Measurements from ENCODE around the gene CNNM1. TPM values are rescaled to one million over a fixed set of nuclear protein-coding genes. Genes with fewer than 3 reads are reported as not detected.

CNNM1 gene
- total RNA-seq, 1 experiment from 2014 or later, result not detected

GRCh38 chr10:99345350-99345749, 16.2 kb downstream of the CNNM1 start:
- Histone ChIP-seq H3K27me3 (replicated peaks; ENCODE audit: control insufficient read depth, insufficient read depth, low read length) (no peaks in the 10 kb centered on the region), H3K9me3 (no peaks in the 10 kb centered on the region), H3K4me1 (no peaks in the 10 kb centered on the region), H3K4me3 (ENCODE audit: low read depth, low read length) (no peak overlapping the region), H3K36me3 (ENCODE audit: control insufficient read depth, insufficient read depth, low read length) (no peaks in the 10 kb centered on the region)
- Mint-ChIP-seq H3K4me1 (ENCODE audit: low read depth, unreplicated experiment) (peaks cover 21% of the 10 kb centered on the region), H3K36me3 (ENCODE audit: insufficient read depth, unreplicated experiment) (no peaks in the 10 kb centered on the region), H3K4me3 (ENCODE audit: unreplicated experiment) (no peak overlapping the region), H3K27me3 (ENCODE audit: insufficient read depth, unreplicated experiment) (no peaks in the 10 kb centered on the region), H3K9me3 (ENCODE audit: unreplicated experiment) (peaks cover 5% of the 10 kb centered on the region), H3K27ac (ENCODE audit: unreplicated experiment) (no peak overlapping the region)
- DNase-seq, result no peak
- ChIA-PET POLR2A (no interaction called here), CTCF (no interaction called here)
- BruUV-seq (replicated peaks), result no TSS peak
- intact Hi-C loops (cut with micrococcal nuclease; ENCODE audit: unreplicated experiment), result no loop called here
- TF ChIP-seq, protein P1, sequence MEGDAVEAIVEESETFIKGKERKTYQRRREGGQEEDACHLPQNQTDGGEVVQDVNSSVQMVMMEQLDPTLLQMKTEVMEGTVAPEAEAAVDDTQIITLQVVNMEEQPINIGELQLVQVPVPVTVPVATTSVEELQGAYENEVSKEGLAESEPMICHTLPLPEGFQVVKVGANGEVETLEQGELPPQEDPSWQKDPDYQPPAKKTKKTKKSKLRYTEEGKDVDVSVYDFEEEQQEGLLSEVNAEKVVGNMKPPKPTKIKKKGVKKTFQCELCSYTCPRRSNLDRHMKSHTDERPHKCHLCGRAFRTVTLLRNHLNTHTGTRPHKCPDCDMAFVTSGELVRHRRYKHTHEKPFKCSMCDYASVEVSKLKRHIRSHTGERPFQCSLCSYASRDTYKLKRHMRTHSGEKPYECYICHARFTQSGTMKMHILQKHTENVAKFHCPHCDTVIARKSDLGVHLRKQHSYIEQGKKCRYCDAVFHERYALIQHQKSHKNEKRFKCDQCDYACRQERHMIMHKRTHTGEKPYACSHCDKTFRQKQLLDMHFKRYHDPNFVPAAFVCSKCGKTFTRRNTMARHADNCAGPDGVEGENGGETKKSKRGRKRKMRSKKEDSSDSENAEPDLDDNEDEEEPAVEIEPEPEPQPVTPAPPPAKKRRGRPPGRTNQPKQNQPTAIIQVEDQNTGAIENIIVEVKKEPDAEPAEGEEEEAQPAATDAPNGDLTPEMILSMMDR (IDR thresholded peaks at IDR 0.05; ENCODE audit: insufficient read depth in 1 of 2, low read depth in 1 of 2, low read length in 1 of 2, severe bottlenecking in 1 of 2, unreplicated experiment in 1 of 2), result no peak

GRCh38 chr10:99346247-99346646, 17.1 kb downstream of the CNNM1 start:
- H3K4me1 Mint-ChIP-seq (ENCODE audit: low read depth, unreplicated experiment), result peaks cover 21% of the 10 kb centered on the region
- BruUV-seq (replicated peaks), result no TSS peak
- no peak overlapping the region for H3K27ac Mint-ChIP-seq (ENCODE audit: unreplicated experiment)
- Histone ChIP-seq H3K36me3 (ENCODE audit: control insufficient read depth, insufficient read depth, low read length) (no peaks in the 10 kb centered on the region), H3K4me1 (no peaks in the 10 kb centered on the region), H3K4me3 (ENCODE audit: low read depth, low read length) (no peak overlapping the region), H3K27me3 (replicated peaks; ENCODE audit: control insufficient read depth, insufficient read depth, low read length) (no peaks in the 10 kb centered on the region), H3K9me3 (no peaks in the 10 kb centered on the region)
- no peaks in the 10 kb centered on the region for H3K27me3 Mint-ChIP-seq (ENCODE audit: insufficient read depth, unreplicated experiment)
- DNase-seq, result no peak
- ChIA-PET POLR2A (no interaction called here), CTCF (no interaction called here)
- H3K9me3 Mint-ChIP-seq (ENCODE audit: unreplicated experiment), result no peaks in the 10 kb centered on the region
- TF ChIP-seq, protein P1 (IDR thresholded peaks at IDR 0.05; ENCODE audit: insufficient read depth in 1 of 2, low read depth in 1 of 2, low read length in 1 of 2, severe bottlenecking in 1 of 2, unreplicated experiment in 1 of 2), result no peak
- H3K36me3 Mint-ChIP-seq (ENCODE audit: insufficient read depth, unreplicated experiment), result no peaks in the 10 kb centered on the region
- no peak overlapping the region for H3K4me3 Mint-ChIP-seq (ENCODE audit: unreplicated experiment)
- intact Hi-C loops (cut with micrococcal nuclease; ENCODE audit: unreplicated experiment), result no loop called here

DNA sequence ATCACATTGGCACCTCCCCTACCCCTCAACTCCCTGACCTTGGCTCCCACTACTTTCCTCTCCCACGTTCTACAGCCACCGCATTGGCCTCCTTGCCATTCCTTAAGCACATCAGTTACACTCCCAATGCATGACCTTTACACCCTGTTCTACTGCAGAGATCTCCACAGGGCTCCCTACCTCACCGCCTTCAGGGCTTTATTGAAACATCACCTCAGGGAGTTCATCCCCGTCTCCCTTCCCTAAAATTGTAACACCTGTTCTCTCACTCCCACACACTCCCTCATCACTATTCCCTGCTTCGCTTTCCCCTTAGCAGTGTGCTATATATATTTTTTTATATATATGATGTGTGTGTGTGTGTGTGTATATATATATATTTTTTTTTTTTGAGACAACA, 18.5 kb downstream of the CNNM1 start:
- no peak overlapping the region for H3K4me3 ChIP-seq (ENCODE audit: low read depth, low read length)
- Mint-ChIP-seq H3K27ac (ENCODE audit: unreplicated experiment) (no peak overlapping the region), H3K4me1 (ENCODE audit: low read depth, unreplicated experiment) (peaks cover 21% of the 10 kb centered on the region), H3K36me3 (ENCODE audit: insufficient read depth, unreplicated experiment) (no peaks in the 10 kb centered on the region), H3K4me3 (ENCODE audit: unreplicated experiment) (no peak overlapping the region), H3K9me3 (ENCODE audit: unreplicated experiment) (no peaks in the 10 kb centered on the region), H3K27me3 (ENCODE audit: insufficient read depth, unreplicated experiment) (peaks cover 7% of the 10 kb centered on the region)
- H3K36me3 ChIP-seq (ENCODE audit: control insufficient read depth, insufficient read depth, low read length), result no peaks in the 10 kb centered on the region
- H3K4me1 ChIP-seq, result no peaks in the 10 kb centered on the region
- TF ChIP-seq, protein P1 (IDR thresholded peaks at IDR 0.05; ENCODE audit: insufficient read depth in 1 of 2, low read depth in 1 of 2, low read length in 1 of 2, severe bottlenecking in 1 of 2, unreplicated experiment in 1 of 2), result no peak
- BruUV-seq (replicated peaks), result no TSS peak
- CTCF ChIA-PET, result no interaction called here
- no peaks in the 10 kb centered on the region for H3K9me3 ChIP-seq
- DNase-seq, result no peak
- no peaks in the 10 kb centered on the region for H3K27me3 ChIP-seq (replicated peaks; ENCODE audit: control insufficient read depth, insufficient read depth, low read length)
- intact Hi-C loops (cut with micrococcal nuclease; ENCODE audit: unreplicated experiment), result no loop called here
- POLR2A ChIA-PET, result no interaction called here
